ENCODE measurements around the gene MSGN1. TPM values are rescaled to one million over a fixed set of nuclear protein-coding genes. Genes with fewer than 3 reads are reported as not detected.

Gene MSGN1
- total RNA-seq, 2 donors from 2014 or later, result not detected

Other genes with a start within 250 kb of the MSGN1 start
- 10 to 100 TPM in 1 of 2 donors, 1 to 10 TPM in 1; 9.9 to 11.9 TPM for gene SMC6, start 62.6 kb upstream of the MSGN1 start, total RNA-seq
- 1 to 10 TPM; 6.5 to 7.6 TPM for gene GEN1, start 62.3 kb upstream of the MSGN1 start, total RNA-seq
- 10 to 100 TPM in 1 of 2 donors, 1 to 10 TPM in 1; 8.2 to 20.8 TPM for gene KCNS3, start 62.2 kb downstream of the MSGN1 start, total RNA-seq

All from body of pancreas (tissue), 2 donors.